AG04449 (cell line): ENCODE results near the gene RHBDF2.

ENCODE experiments used
- CTCF ChIA-PET: fragments of 350-600 bp; formaldehyde crosslinking; extraction: SDS; loops from one replicate; lab custom pipeline; 2021; ENCODE audit warnings: antibody characterized with exemption; lab: Yijun Ruan, JAX
- POLR2A ChIA-PET: fragments of 400-600, 350-600 bp; formaldehyde crosslinking; extraction: SDS; loops from one replicate; lab custom pipeline; 2020; ENCODE audit warnings: antibody characterized with exemption, inconsistent platforms; lab: Yijun Ruan, JAX
- DNase-seq: peaks from one replicate; pipeline ENCODE4 v3.0.0-alpha.2; 2010; ENCODE audit warnings: low read depth, low spot score
- H3K4me3 ChIP-seq: 2 replicates; pipeline ENCODE4 v1.5.1; 2011; ENCODE audit warnings: low read depth, mild to moderate bottlenecking, control low read depth, low read length
- CTCF ChIP-seq: IDR thresholded peaks from one replicate; pipeline ENCODE4 v1.5.1; 2011; ENCODE audit warnings: mild to moderate bottlenecking, moderate library complexity, low read length, control low read depth, inconsistent platforms; ENCODE audit not compliant: insufficient read depth; ENCODE audit errors: missing control alignments

Gene RHBDF2

GRCh38 chr17:76461765-76462555, 39.3 kb downstream of the RHBDF2 start:
- POLR2A ChIA-PET: interaction anchor here (0.7 kb wide), 1 partner anchor 66 kb away, joined by 3 read pairs; no protein-coding TSS in a partner anchor
- TF ChIP-seq CTCF: no peak
- CTCF ChIA-PET: interaction anchor here (1.0 to 34.4 kb wide), 7 partner anchors 9 to 162 kb away, joined by 3 to 1209 read pairs (median 5); partner anchors contain the start of genes RHBDF2 and UBE2O
- no peak overlapping the region for H3K4me3 ChIP-seq
- DNase-seq: no peak

GRCh38 chr17:76459674-76460073, 41.5 kb downstream of the RHBDF2 start:
- ChIA-PET POLR2A (no interaction called here), CTCF (interaction anchor here (1.0 to 34.4 kb wide), 24 partner anchors 8 to 255 kb away, joined by 3 to 1209 read pairs (median 10); partner anchors contain the start of genes AANAT, RHBDF2 and SPHK1)
- DNase-seq: no peak
- no peak overlapping the region for H3K4me3 ChIP-seq
- no peak for TF ChIP-seq CTCF

- H3K4me3 ChIP-seq: no peak overlapping the region
- TF ChIP-seq CTCF: peak; percentile 87
- DNase-seq: no peak
- POLR2A ChIA-PET: no interaction called here
- CTCF ChIA-PET: interaction anchor here (0.8 to 34.4 kb wide), 40 partner anchors 9 to 256 kb away, joined by 3 to 1209 read pairs (median 7); partner anchors contain the start of genes AANAT, QRICH2, RHBDF2 and SPHK1
These were observed 42.4 kb downstream of the RHBDF2 start for GRCh38 chr17:76458580-76459490.

GRCh38 chr17:76453431-76453743, 47.8 kb downstream of the RHBDF2 start:
- POLR2A ChIA-PET: no interaction called here
- TF ChIP-seq CTCF: no peak
- DNase-seq: no peak
- H3K4me3 ChIP-seq: no peak overlapping the region
- CTCF ChIA-PET: interaction anchor here (0.9 to 34.4 kb wide), 22 partner anchors 10 to 171 kb away, joined by 3 to 1209 read pairs (median 4); partner anchors contain the start of genes AANAT, RHBDF2 and SPHK1

DNA sequence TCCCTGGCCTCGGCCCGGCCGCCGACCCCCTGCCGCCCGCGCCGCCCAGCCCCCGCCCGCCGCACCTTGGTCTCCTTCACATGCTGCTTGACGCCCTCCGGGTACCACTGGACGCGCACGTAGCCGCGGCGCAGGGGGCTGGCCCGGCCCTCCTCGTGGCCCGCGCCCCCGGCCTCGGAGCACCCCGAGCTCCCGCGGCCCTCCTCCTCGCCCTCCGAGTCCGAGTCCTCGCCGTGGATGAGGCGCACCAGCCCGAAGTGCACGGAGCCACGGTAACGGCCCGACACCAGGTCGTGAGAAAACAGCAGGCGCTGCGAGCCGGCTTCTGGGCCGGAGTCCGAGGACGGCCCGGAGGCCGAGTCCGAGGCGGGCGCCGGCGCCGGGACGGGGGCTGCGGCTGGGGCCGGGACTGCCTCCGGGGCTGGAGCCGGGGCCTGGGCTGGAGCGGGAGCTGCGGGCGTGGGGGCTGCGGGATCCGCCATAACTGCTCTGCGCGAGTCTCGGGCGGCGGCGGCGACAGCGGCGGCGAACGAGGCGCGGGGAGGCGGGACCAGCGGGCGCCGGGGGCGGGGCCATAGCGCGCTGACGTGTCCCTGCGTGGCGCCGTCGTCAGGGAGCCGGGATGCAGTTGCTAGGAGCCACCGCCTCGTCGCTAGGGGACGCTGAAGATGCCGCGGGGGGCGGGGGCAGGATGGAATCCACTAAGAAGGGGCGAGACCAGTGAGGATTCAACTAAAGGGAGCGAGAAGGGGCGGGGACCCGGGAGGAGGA, 48.4 kb downstream of the RHBDF2 start, which contains the start of gene UBE2O:
TSS of gene UBE2O (minus strand) at position 493 of the 771 bp plus-strand sequence. CDS start at position 482, 11 bp downstream.
- ChIA-PET CTCF (interaction anchor here (0.9 to 34.4 kb wide), 18 partner anchors 11 to 171 kb away, joined by 3 to 1209 read pairs (median 4); partner anchors contain the start of genes AANAT and RHBDF2), POLR2A (interaction anchor here (0.8 kb wide), 1 partner anchor 100 kb away, joined by 3 read pairs; no protein-coding TSS in a partner anchor)
- peak; percentile 80 for TF ChIP-seq CTCF
- H3K4me3 ChIP-seq: peak within 1 kb of the TSS; percentile 77
- no peak for DNase-seq
